GM12878 (cell line): ENCODE data around the gene FGFR2. TPM values are rescaled to one million over a fixed set of nuclear protein-coding genes. Genes with fewer than 3 reads are reported as not detected.

Experiments used
- ATAC-seq: fragments of 200-7000 bp; cut with Tn5 transposase; 3 replicates; pipeline ENCODE4 v1.9.1; 2020; ENCODE audit warnings: mild to moderate bottlenecking, moderate library complexity
- BruUV-seq: library from RNA; stranded (reverse); fragments of 400-500 nt; replicated peaks from 2 replicates; lab custom pipeline; 2021; lab: Mats Ljungman, UMichigan
- CTCF ChIA-PET: fragments of 300-600 bp; sonication (Branson Sonifier 250); formaldehyde crosslinking; extraction: SDS; loops from one replicate; lab custom pipeline; 2021; ENCODE audit warnings: inconsistent platforms; lab: Yijun Ruan, JAX
- POLR2A ChIA-PET: fragments of 350-600 bp; formaldehyde crosslinking; extraction: SDS; loops from one replicate; lab custom pipeline; 2021; ENCODE audit warnings: inconsistent platforms; lab: Charles Lee
- RAD21 ChIA-PET: fragments of 300-600 bp; sonication (Branson Sonifier 250); formaldehyde crosslinking; loops from one replicate; lab custom pipeline; 2023; ENCODE audit warnings: antibody characterized with exemption; ENCODE audit not compliant: unreplicated experiment; lab: Charles Lee
- SMC1A ChIA-PET: fragments of 300-600 bp; sonication (Branson Sonifier 250); formaldehyde crosslinking; loops from one replicate; lab custom pipeline; 2023; ENCODE audit not compliant: unreplicated experiment, uncharacterized antibody; lab: Charles Lee
- DNase-seq: peaks from one replicate; pipeline ENCODE4 v3.0.0-alpha.2; 2011; ENCODE audit warnings: low read depth, low spot score
- FAIRE-seq: peaks from 3 replicates; lab custom pipeline; 2011; peaks lifted over from hg19 to GRCh38; lab: Jason Lieb, UNC
- H2AFZ ChIP-seq: 2 replicates; pipeline ENCODE4 v1.6.0; 2011; ENCODE audit warnings: low read depth, low read length, control low read depth; ENCODE audit not compliant: control insufficient read depth
- H3K27ac ChIP-seq: 2 replicates; pipeline ENCODE4 v1.5.1; 2011; ENCODE audit warnings: control low read depth; ENCODE audit not compliant: control insufficient read depth, insufficient read depth
- H3K27me3 ChIP-seq, 2 experiments: replicated peaks in 1 of 2; 2 replicates each; pipeline versions ENCODE4 v1.6.0 to v1.6.1; 2011; ENCODE audit warnings: low read length in 1 of 2; ENCODE audit not compliant: control insufficient read depth in 2 of 2, insufficient read depth in 2 of 2
- H3K36me3 ChIP-seq, 2 experiments: 2 replicates each; pipeline ENCODE4 v1.5.1; 2011; ENCODE audit warnings: low read length in 1 of 2; ENCODE audit not compliant: control insufficient read depth in 2 of 2, insufficient read depth in 2 of 2
- H3K4me1 ChIP-seq: 2 replicates; pipeline ENCODE4 v1.6.1; 2011; ENCODE audit warnings: mild to moderate bottlenecking, low read length, moderate library complexity, mixed read lengths; ENCODE audit not compliant: control insufficient read depth, insufficient read depth
- H3K4me2 ChIP-seq: 2 replicates; pipeline ENCODE4 v1.6.0; 2011; ENCODE audit warnings: control low read depth; ENCODE audit not compliant: control insufficient read depth, insufficient read depth
- H3K4me3 ChIP-seq: fragments of 200-600 bp; sonication (generic); 2 replicates; pipeline ENCODE4 v1.5.1; 2016
- H3K79me2 ChIP-seq: 2 replicates; pipeline ENCODE4 v1.6.0; 2011; ENCODE audit warnings: low read length; ENCODE audit not compliant: control insufficient read depth, insufficient read depth
- H3K9ac ChIP-seq: 2 replicates; pipeline ENCODE4 v1.8.0; 2011; ENCODE audit warnings: low read length, control low read depth, mixed read lengths; ENCODE audit not compliant: control insufficient read depth, insufficient read depth
- H3K9me3 ChIP-seq: replicated peaks from 3 replicates; pipeline ENCODE4 v1.5.1; 2011; ENCODE audit warnings: mild to moderate bottlenecking, low read length; ENCODE audit not compliant: control insufficient read depth, insufficient read depth
- H4K20me1 ChIP-seq: 2 replicates; pipeline ENCODE4 v1.6.0; 2011; ENCODE audit not compliant: control insufficient read depth, insufficient read depth
- BCL3 ChIP-seq: IDR thresholded peaks from 2 replicates; pipeline ENCODE4 v1.6.1; 2011; ENCODE audit warnings: borderline replicate concordance, low read depth, mild to moderate bottlenecking, moderate library complexity, low read length; ENCODE audit not compliant: insufficient read depth, poor library complexity, severe bottlenecking
- CHD1 ChIP-seq: IDR thresholded peaks from 2 replicates; pipeline ENCODE4 v1.6.1; 2012; ENCODE audit warnings: low read depth, low read length, improper control_type of control experiment
- CREB1 ChIP-seq: IDR thresholded peaks from 2 replicates; pipeline ENCODE4 v1.6.1; 2012; ENCODE audit warnings: low read depth, mild to moderate bottlenecking, inconsistent platforms
- MXI1 ChIP-seq: fragments of 150-350 bp; IDR thresholded peaks from 2 replicates; pipeline ENCODE4 v1.6.1; 2011; ENCODE audit warnings: low read depth, mild to moderate bottlenecking, inconsistent platforms, low read length, improper control_type of control experiment
- MYB ChIP-seq: fragments of 150-350 bp; IDR thresholded peaks from 2 replicates; pipeline ENCODE4 v1.6.1; 2014; ENCODE audit warnings: mild to moderate bottlenecking, low read depth, low read length, borderline replicate concordance
- NR2C1 ChIP-seq: fragments of 450-650 bp; IDR thresholded peaks from 2 replicates; pipeline ENCODE4 v1.6.1; 2017; ENCODE audit warnings: antibody characterized with exemption, mild to moderate bottlenecking, moderate library complexity
- SMAD1 ChIP-seq: fragments of 450-650 bp; IDR thresholded peaks from 2 replicates; pipeline ENCODE4 v1.6.1; 2018; ENCODE audit warnings: mild to moderate bottlenecking, low read depth; ENCODE audit not compliant: partially characterized antibody
- SREBF1 ChIP-seq: IDR thresholded peaks from 2 replicates; pipeline ENCODE4 v1.6.1; 2012; ENCODE audit warnings: mild to moderate bottlenecking, low read length
- SUZ12 ChIP-seq: fragments of 200-600 bp; sonication (generic); IDR thresholded peaks from one replicate; pipeline ENCODE4 v1.6.1; 2018; ENCODE audit warnings: antibody characterized with exemption, mild to moderate bottlenecking; ENCODE audit not compliant: unreplicated experiment
- ZBTB4 ChIP-seq: fragments of 450-650 bp; formaldehyde crosslinking; IDR thresholded peaks from 2 replicates; pipeline ENCODE4 v1.4.0; 2022; ENCODE audit warnings: mild to moderate bottlenecking, moderate library complexity
- ZNF207 ChIP-seq: fragments of 450-650 bp; IDR thresholded peaks from 2 replicates; pipeline ENCODE4 v1.6.1; 2014; ENCODE audit warnings: antibody characterized with exemption, mild to moderate bottlenecking, borderline replicate concordance
- ZNF24 ChIP-seq: fragments of 450-650 bp; IDR thresholded peaks from 2 replicates; pipeline ENCODE4 v1.6.1; 2017; ENCODE audit warnings: antibody characterized with exemption, mild to moderate bottlenecking
- ZNF622 ChIP-seq: fragments of 450-650 bp; IDR thresholded peaks from 2 replicates; pipeline ENCODE4 v1.6.1; 2017; ENCODE audit warnings: mild to moderate bottlenecking, inconsistent platforms
- ZNF687 ChIP-seq: fragments of 450-650 bp; IDR thresholded peaks from 2 replicates; pipeline ENCODE4 v1.6.1; 2017; ENCODE audit warnings: mild to moderate bottlenecking, moderate library complexity
- WGBS: methylation state at CpG from one replicate; pipeline ENCODE4 v1.1.6; 2016; ENCODE audit warnings: low lambda C conversion rate; ENCODE audit not compliant: insufficient replicate concordance, insufficient coverage; ENCODE audit errors: missing lambda C conversion rate; 5-methylcytosine and 5-hydroxymethylcytosine counted together
- in situ Hi-C: fragments of 300-500 bp; cut with MboI; formaldehyde crosslinking; loops from 9 replicates; pipeline ENCODE4 v1.14.3; 2018; ENCODE audit warnings: mixed read lengths
- intact Hi-C: fragments of 100-400 bp; cut with micrococcal nuclease; formaldehyde crosslinking; loops from one replicate; pipeline ENCODE4 v1.14.2; 2022; ENCODE audit not compliant: unreplicated experiment
- polyA plus RNA-seq, 11 experiments: library from polyadenylated mRNA; depleted of rRNA in 4 of 11; unstranded in 6 of 11; stranded (reverse) in 5 of 11; fragments of >200 nt; fragmentation: Nextera tagmentation in 4 of 11; fragmentation: Illumina TruSeq in 1 of 11; extraction: Ambion mirVana in 4 of 11; extraction: Trizol in 1 of 11; gene quantifications; 1 replicate in 1 of 11; 2 replicates in 10 of 11; pipeline versions ENCODE4 v1.2.1 to v1.2.3, GENCODE V29; 2011 to 2016; ENCODE audit warnings: inconsistent platforms in 2 of 11, missing spikeins in 2 of 11, low read depth in 1 of 11
- total RNA-seq, 4 experiments: library from RNA; depleted of rRNA in 3 of 4; stranded (reverse); fragments of >200 nt in 3 of 4; fragmentation: Illumina TruSeq in 1 of 4; extraction: Trizol in 1 of 4; gene quantifications; 2 replicates each; pipeline versions ENCODE4 v1.2.1 to v1.2.3, GENCODE V29; 2013 to 2021

FGFR2 gene
- total and polyA plus RNA-seq, 10 of the 15 experiments (the other 5 are each of a cell fraction or from before 2014, with no cell fraction given): 0.04 to 0.15 TPM; not detected in 8

GRCh38 chr10:121514141-121514865 is 83.9 kb downstream of the FGFR2 start:
- H3K9ac ChIP-seq: no peak overlapping the region
- H4K20me1 ChIP-seq: no peaks in the 10 kb centered on the region
- H3K4me2 ChIP-seq: no peak overlapping the region
- in situ Hi-C loops: no loop called here
- intact Hi-C loops: no loop called here
- no peak overlapping the region for H3K27ac ChIP-seq
- TF ChIP-seq ZNF207 (no peak), SMAD1 (no peak), BCL3 (no peak), NR2C1 (no peak), ZBTB4 (CRISPR knock-in tag) (no peak), ZNF687 (no peak), CHD1 (no peak), ZNF24 (no peak), SUZ12 (no peak), MYB (no peak), CREB1 (no peak), ZNF622 (no peak), MXI1 (no peak), SREBF1 (no peak)
- TF ChIP-seq, all 136 proteins: peak for 0
- no peaks in the 10 kb centered on the region for H3K4me1 ChIP-seq
- BruUV-seq: no TSS peak
- no peaks in the 10 kb centered on the region; a peak in 1 of 4 replicates for H3K27me3 ChIP-seq
- H3K9me3 ChIP-seq: no peaks in the 10 kb centered on the region
- CTCF ChIA-PET: no interaction called here
- no peaks in the 10 kb centered on the region for H3K79me2 ChIP-seq
- 33% methylated on average over 8 of the region's 8 CpGs for WGBS
- no peak overlapping the region for H3K4me3 ChIP-seq
- POLR2A ChIA-PET: no interaction called here
- H2AFZ ChIP-seq: no peak overlapping the region
- SMC1A ChIA-PET: interaction anchor here (1.0 kb wide), 1 partner anchor 65 kb away, joined by 3 read pairs; no protein-coding TSS in a partner anchor
- FAIRE-seq (no peak), ATAC-seq (no peak), DNase-seq (no peak)
- H3K36me3 ChIP-seq: no peaks in the 10 kb centered on the region
- RAD21 ChIA-PET: no interaction called here
